AG10803 (cell line): Measurements from ENCODE around the gene CSF3R.

Experiments
- DNase-seq: peaks from one replicate; pipeline ENCODE4 v3.0.0; 2010; ENCODE audit warnings: low read depth
- H3K4me3 ChIP-seq: 2 replicates; pipeline ENCODE4 v1.5.1; 2011; ENCODE audit warnings: mild to moderate bottlenecking, low read length, control low read depth
- TF ChIP-seq, protein P1 (sequence below): conservative IDR thresholded peaks from 2 replicates; pipeline ENCODE4 v1.5.1; 2011; ENCODE audit warnings: mild to moderate bottlenecking, low read length, control low read depth, inconsistent platforms

The CSF3R gene

DNA sequence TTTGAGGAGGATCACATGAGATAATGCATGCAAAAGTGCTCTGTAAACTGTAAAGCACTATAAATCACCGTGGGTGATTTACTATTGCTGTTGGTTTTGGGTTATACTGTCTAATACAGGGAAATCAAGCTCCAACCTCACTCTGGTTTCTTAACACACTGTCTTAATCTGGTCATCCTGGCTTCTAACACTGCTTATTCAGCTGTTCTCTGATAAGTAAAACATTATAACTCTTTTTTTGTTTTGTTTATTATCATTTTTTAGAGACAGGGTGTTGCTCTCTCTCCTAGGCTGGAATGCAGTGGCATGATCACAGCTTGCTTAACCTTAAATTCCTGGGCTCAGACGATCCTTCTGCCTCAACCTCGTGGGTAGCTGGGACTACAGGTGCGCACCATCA is 63.1 kb downstream of the CSF3R start:
- TF ChIP-seq, protein P1, sequence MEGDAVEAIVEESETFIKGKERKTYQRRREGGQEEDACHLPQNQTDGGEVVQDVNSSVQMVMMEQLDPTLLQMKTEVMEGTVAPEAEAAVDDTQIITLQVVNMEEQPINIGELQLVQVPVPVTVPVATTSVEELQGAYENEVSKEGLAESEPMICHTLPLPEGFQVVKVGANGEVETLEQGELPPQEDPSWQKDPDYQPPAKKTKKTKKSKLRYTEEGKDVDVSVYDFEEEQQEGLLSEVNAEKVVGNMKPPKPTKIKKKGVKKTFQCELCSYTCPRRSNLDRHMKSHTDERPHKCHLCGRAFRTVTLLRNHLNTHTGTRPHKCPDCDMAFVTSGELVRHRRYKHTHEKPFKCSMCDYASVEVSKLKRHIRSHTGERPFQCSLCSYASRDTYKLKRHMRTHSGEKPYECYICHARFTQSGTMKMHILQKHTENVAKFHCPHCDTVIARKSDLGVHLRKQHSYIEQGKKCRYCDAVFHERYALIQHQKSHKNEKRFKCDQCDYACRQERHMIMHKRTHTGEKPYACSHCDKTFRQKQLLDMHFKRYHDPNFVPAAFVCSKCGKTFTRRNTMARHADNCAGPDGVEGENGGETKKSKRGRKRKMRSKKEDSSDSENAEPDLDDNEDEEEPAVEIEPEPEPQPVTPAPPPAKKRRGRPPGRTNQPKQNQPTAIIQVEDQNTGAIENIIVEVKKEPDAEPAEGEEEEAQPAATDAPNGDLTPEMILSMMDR, result no peak
- no peak overlapping the region for H3K4me3 ChIP-seq
- peak; percentile 48 for DNase-seq

DNA sequence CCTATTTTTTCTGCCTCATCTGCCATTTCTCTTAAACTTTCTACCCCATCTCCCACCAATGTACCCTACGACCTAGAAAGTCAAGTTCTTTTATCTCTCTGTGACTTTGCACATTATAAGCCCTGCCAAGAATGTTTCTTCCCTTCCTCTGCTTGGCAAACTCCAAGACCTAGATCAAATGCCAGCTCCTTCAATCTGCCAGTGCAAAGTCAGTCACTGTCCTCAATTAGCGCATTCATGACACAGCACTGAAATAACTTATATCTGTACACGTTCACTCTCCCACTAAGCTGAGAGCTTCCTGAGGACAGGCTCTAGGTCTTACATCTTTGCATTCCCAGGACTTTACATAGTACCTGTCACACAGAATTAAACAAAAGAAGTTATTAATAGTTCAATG is 63.6 kb downstream of the CSF3R start:
- DNase-seq, result no peak

DNA sequence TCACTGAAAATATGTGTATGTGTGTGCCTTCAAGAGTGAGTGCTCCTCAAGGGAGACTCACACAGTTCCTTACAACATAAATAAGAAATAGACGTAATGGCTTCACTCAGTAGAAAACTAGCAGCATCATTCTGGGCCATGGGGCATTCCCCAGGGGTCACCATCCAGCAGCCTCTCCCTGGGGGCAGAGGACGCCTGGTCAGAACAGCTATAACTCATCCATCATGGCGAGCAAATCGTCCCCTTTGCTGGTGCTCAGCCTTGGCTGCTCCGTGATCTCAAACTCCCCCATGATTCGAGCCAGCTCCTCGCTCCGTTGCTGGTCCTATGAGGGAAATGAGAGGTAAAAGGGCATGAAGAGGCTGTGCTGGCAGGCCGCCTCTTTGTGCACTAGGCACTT is 64.8 kb downstream of the CSF3R start:
- TF ChIP-seq, protein P1, result no peak
- H3K4me3 ChIP-seq, result no peak overlapping the region
- DNase-seq, result no peak

More for the DNA sequence above, 63.6 kb downstream of the CSF3R start:
- no peak overlapping the region for H3K4me3 ChIP-seq
- TF ChIP-seq, protein P1, result no peak
